Islet of Langerhans (tissue), 1 donor: ENCODE measurements around the gene PRKCE.
"Not testable (repeated sequence)": the region's sequence is repeated elsewhere in the genome, so short reads cannot be mapped to it uniquely, and the experiment has no call there.

Source experiments
- FAIRE-seq: peaks from one replicate; lab custom pipeline; 2011; peaks lifted over from hg19 to GRCh38; lab: Jason Lieb, UNC

Gene PRKCE

GRCh38 chr2:46194856-46195255, 543.4 kb downstream of the PRKCE start:
- no peak for FAIRE-seq

- no peak for FAIRE-seq
These were observed 544.3 kb downstream of the PRKCE start for GRCh38 chr2:46195819-46196218.

GRCh38 chr2:46196871-46197462, 545.5 kb downstream of the PRKCE start:
- no peak for FAIRE-seq

GRCh38 chr2:46197672-46198071, 546.2 kb downstream of the PRKCE start:
- no peak for FAIRE-seq

- no peak for FAIRE-seq
These were observed 546.8 kb downstream of the PRKCE start for GRCh38 chr2:46198164-46198883.

GRCh38 chr2:46198966-46199365, 547.5 kb downstream of the PRKCE start:
- no peak for FAIRE-seq

GRCh38 chr2:46200100-46200690, 548.7 kb downstream of the PRKCE start:
- no peak for FAIRE-seq

GRCh38 chr2:46200861-46201605, 549.6 kb downstream of the PRKCE start:
- FAIRE-seq, result no peak

- no peak for FAIRE-seq
These were observed 551.0 kb downstream of the PRKCE start for GRCh38 chr2:46202453-46202852.

- no peak for FAIRE-seq
These were observed 551.5 kb downstream of the PRKCE start for GRCh38 chr2:46202987-46203386.

GRCh38 chr2:46203636-46204035, 552.2 kb downstream of the PRKCE start:
- FAIRE-seq, result not testable (repeated sequence)

GRCh38 chr2:46207591-46207990, 556.1 kb downstream of the PRKCE start:
- no peak for FAIRE-seq

GRCh38 chr2:46208766-46209165, 557.3 kb downstream of the PRKCE start:
- FAIRE-seq, result no peak

GRCh38 chr2:46210063-46210462, 558.6 kb downstream of the PRKCE start:
- no peak for FAIRE-seq

- no peak for FAIRE-seq
These were observed 560.0 kb downstream of the PRKCE start for GRCh38 chr2:46211461-46211860.

GRCh38 chr2:46213906-46214305, 562.4 kb downstream of the PRKCE start:
- FAIRE-seq, result no peak

- FAIRE-seq, result no peak
These were observed 564.7 kb downstream of the PRKCE start for GRCh38 chr2:46216213-46216612.

- not testable (repeated sequence) for FAIRE-seq
These were observed 572.0 kb downstream of the PRKCE start for GRCh38 chr2:46223514-46223913.

GRCh38 chr2:46225150-46225625, 573.7 kb downstream of the PRKCE start:
- no peak for FAIRE-seq

GRCh38 chr2:46225730-46226129, 574.3 kb downstream of the PRKCE start:
- FAIRE-seq, result no peak

- FAIRE-seq, result no peak
These were observed 575.1 kb downstream of the PRKCE start for GRCh38 chr2:46226620-46227019.

GRCh38 chr2:46227022-46227421, 575.5 kb downstream of the PRKCE start:
- FAIRE-seq, result no peak
